Measurements from ENCODE around the gene SEZ6L.

The SEZ6L gene

DNA sequence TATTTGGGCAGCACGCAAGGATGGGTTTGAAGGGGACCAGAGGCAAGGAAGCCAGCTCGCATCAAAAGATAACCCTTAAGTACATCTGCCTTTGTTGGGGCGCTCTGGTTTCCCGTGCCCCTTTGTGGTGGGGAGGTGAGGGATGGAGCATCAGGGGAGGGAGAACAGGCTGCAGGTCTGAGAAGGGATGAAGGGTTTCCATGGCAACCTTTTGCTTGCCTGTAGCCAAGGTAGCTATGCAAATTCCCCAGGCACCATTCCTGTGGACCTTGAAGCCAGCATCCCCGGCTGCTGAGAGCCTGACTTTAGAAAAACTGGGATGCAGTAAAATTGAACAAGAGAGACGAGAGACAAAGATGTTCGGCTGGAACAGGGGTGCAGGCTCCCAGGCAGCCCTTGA lies 75.7 kb downstream of the SEZ6L start:
- H3K4me1 ChIP-seq (ENCODE audit: control insufficient read depth, insufficient read depth, low read length), result no peaks in the 10 kb centered on the region
- peaks cover 15% of the 10 kb centered on the region for H3K27me3 ChIP-seq (replicated peaks; ENCODE audit: control insufficient read depth, insufficient read depth, low read length)

DNA sequence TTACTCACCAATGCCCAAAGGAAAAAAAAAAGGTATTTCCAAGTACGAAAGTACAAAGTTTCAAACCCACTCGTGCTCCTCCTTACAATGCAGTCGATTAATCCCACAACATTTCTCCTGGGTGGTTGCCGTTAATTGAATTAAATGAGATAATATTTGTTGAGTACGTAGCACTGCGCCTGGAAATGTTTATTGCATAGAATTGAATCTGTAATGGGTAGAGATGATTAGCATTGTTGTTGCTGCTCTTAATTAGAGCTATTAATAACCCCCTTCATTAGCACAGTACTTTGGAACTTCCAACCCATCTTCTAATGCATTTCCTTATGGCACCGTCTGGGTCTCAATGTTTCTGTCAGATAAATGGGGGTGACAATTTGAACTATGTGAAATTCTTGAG lies 77.3 kb downstream of the SEZ6L start:
- peaks cover 15% of the 10 kb centered on the region for H3K27me3 ChIP-seq (replicated peaks; ENCODE audit: control insufficient read depth, insufficient read depth, low read length)
- no peak for DNase-seq (ENCODE audit: low read depth)
- H3K4me1 ChIP-seq (ENCODE audit: control insufficient read depth, insufficient read depth, low read length), result no peaks in the 10 kb centered on the region
- no peak overlapping the region for H3K4me3 ChIP-seq (ENCODE audit: low read length)
- H3K36me3 ChIP-seq (ENCODE audit: control insufficient read depth, insufficient read depth, low read length, severe bottlenecking), result no peaks in the 10 kb centered on the region
- H3K9ac ChIP-seq (ENCODE audit: low read length), result no peak overlapping the region
- H3K9me3 ChIP-seq (ENCODE audit: control insufficient read depth, low read length), result peaks cover 10% of the 10 kb centered on the region

More for the DNA sequence above, 75.7 kb downstream of the SEZ6L start:
- no peak overlapping the region for H3K4me3 ChIP-seq (ENCODE audit: low read length)
- peaks cover 2% of the 10 kb centered on the region for H3K9me3 ChIP-seq (ENCODE audit: control insufficient read depth, low read length)
- no peak for DNase-seq (ENCODE audit: low read depth)
- no peaks in the 10 kb centered on the region for H3K36me3 ChIP-seq (ENCODE audit: control insufficient read depth, insufficient read depth, low read length, severe bottlenecking)
- H3K9ac ChIP-seq (ENCODE audit: low read length), result no peak overlapping the region

DNA sequence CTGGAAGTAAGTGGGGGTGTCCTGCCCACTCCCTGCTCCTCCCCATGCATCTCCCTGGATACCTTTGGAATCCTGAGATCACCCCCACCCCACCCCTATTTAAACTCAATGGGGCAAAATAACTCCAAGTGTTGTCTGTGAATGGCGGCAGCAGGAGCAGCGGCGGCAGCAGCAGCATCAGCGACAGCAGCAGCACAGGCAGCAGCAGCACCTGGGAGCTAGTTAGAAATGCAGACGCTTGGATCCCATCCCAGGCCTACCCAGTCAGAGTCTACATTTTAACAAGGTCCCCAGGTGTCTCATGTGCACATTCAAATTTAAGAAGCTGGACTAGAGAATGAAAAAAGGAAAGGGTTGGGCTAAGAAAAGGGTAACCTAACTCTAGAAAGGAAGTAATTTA lies 82.6 kb downstream of the SEZ6L start:
- peaks cover 10% of the 10 kb centered on the region for H3K9me3 ChIP-seq (ENCODE audit: control insufficient read depth, low read length)
- peaks cover 4% of the 10 kb centered on the region for H3K27me3 ChIP-seq (replicated peaks; ENCODE audit: control insufficient read depth, insufficient read depth, low read length)
- no peak overlapping the region for H3K9ac ChIP-seq (ENCODE audit: low read length)
- H3K4me1 ChIP-seq (ENCODE audit: control insufficient read depth, insufficient read depth, low read length), result no peaks in the 10 kb centered on the region
- DNase-seq (ENCODE audit: low read depth), result no peak
- H3K4me3 ChIP-seq (ENCODE audit: low read length), result no peak overlapping the region
- H3K36me3 ChIP-seq (ENCODE audit: control insufficient read depth, insufficient read depth, low read length, severe bottlenecking), result no peaks in the 10 kb centered on the region

DNA sequence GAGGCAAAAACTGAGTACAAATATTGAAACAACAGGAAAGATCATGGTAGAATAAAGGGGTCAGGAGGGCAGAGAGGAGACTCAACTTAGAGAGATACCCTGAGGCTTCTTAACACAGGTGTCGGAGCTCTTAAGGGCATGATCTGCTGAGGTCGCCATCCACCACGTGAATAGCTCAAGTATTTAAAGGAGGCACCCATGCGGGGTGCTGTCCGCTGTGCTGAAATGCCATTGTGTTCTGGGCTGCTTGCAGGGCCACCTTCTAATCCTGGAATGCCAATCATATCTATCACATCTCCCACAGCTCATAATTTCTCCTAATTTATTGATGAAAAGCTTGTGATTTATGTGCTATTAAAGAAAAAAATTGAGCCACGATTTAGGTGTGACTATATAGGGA lies 90.2 kb downstream of the SEZ6L start:
- no peaks in the 10 kb centered on the region for H3K36me3 ChIP-seq (ENCODE audit: control insufficient read depth, insufficient read depth, low read length, severe bottlenecking)
- no peaks in the 10 kb centered on the region for H3K4me1 ChIP-seq (ENCODE audit: control insufficient read depth, insufficient read depth, low read length)
- no peak overlapping the region for H3K9ac ChIP-seq (ENCODE audit: low read length)
- H3K27me3 ChIP-seq (replicated peaks; ENCODE audit: control insufficient read depth, insufficient read depth, low read length), result no peaks in the 10 kb centered on the region
- no peak overlapping the region for H3K4me3 ChIP-seq (ENCODE audit: low read length)
- no peaks in the 10 kb centered on the region for H3K9me3 ChIP-seq (ENCODE audit: control insufficient read depth, low read length)
- peak; percentile 7 for DNase-seq (ENCODE audit: low read depth)

DNA sequence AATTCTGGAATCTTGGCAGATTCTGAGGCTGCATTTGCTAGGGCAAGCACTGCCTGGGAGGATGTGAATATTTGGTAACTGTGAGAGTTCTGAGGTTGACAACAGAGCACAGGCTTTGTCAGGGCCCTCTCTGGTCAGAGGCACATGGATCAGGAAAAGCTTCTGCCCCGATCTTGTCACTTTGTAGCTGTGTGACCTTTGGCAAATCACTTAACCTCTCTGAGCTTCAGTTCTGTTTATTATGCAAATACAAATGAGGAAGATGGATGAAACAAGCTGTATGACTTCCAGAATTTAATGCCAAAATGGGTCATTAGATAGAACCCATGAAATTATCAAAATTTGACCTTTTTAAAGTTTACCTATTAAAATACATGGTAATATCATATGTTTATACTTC lies 94.9 kb downstream of the SEZ6L start:
- H3K27me3 ChIP-seq (replicated peaks; ENCODE audit: control insufficient read depth, insufficient read depth, low read length), result peaks cover 4% of the 10 kb centered on the region
- no peaks in the 10 kb centered on the region for H3K9me3 ChIP-seq (ENCODE audit: control insufficient read depth, low read length)
- H3K9ac ChIP-seq (ENCODE audit: low read length), result no peak overlapping the region
- no peaks in the 10 kb centered on the region for H3K36me3 ChIP-seq (ENCODE audit: control insufficient read depth, insufficient read depth, low read length, severe bottlenecking)
- no peak for DNase-seq (ENCODE audit: low read depth)
- no peak overlapping the region for H3K4me3 ChIP-seq (ENCODE audit: low read length)
- H3K4me1 ChIP-seq (ENCODE audit: control insufficient read depth, insufficient read depth, low read length), result no peaks in the 10 kb centered on the region

DNA sequence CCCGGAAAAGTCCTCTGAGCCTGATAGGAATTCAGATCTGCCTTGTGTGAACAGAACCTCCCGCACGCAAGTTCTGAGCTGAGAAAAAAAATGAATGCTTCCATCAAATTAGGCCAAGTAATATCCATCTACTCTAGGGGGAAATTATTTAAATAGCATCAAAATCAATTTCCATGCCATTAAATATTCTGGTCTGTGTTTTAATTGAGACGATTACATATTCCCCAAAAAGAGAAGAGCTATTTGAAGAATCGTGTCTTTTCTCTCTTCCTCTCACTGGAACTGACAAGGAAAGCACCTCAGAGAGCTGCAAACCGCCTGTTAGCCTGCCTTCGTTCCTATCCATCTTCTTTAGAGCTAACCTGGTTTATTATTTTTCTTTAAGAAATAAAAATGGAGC lies 96.0 kb downstream of the SEZ6L start:
- no peak overlapping the region for H3K4me3 ChIP-seq (ENCODE audit: low read length)
- no peaks in the 10 kb centered on the region for H3K9me3 ChIP-seq (ENCODE audit: control insufficient read depth, low read length)
- no peaks in the 10 kb centered on the region for H3K36me3 ChIP-seq (ENCODE audit: control insufficient read depth, insufficient read depth, low read length, severe bottlenecking)
- H3K4me1 ChIP-seq (ENCODE audit: control insufficient read depth, insufficient read depth, low read length), result no peaks in the 10 kb centered on the region
- no peak overlapping the region for H3K9ac ChIP-seq (ENCODE audit: low read length)
- H3K27me3 ChIP-seq (replicated peaks; ENCODE audit: control insufficient read depth, insufficient read depth, low read length), result peaks cover 14% of the 10 kb centered on the region
- DNase-seq (ENCODE audit: low read depth), result no peak

DNA sequence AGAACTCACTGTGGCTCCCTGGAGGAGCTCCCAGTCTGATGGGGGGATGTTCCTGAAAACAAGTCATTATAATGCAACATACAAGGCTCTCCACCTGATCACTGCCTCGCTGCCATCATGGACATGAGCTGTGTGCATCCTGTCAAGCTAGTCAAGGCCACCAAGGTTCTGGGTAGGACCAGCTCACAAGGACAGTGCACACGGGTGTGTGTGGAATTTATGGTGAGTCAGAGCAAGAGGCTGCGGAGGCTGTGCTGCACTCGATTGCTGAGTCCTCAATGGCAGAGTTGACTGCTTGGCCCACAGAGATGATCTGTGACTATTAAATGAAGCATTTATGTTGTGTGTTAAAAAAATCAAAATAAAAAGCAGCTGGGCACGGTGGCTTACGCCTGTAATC lies 96.6 kb downstream of the SEZ6L start:
- DNase-seq (ENCODE audit: low read depth), result no peak
- no peak overlapping the region for H3K9ac ChIP-seq (ENCODE audit: low read length)
- H3K4me1 ChIP-seq (ENCODE audit: control insufficient read depth, insufficient read depth, low read length), result no peaks in the 10 kb centered on the region
- no peak overlapping the region for H3K4me3 ChIP-seq (ENCODE audit: low read length)
- H3K9me3 ChIP-seq (ENCODE audit: control insufficient read depth, low read length), result no peaks in the 10 kb centered on the region
- H3K36me3 ChIP-seq (ENCODE audit: control insufficient read depth, insufficient read depth, low read length, severe bottlenecking), result no peaks in the 10 kb centered on the region
- H3K27me3 ChIP-seq (replicated peaks; ENCODE audit: control insufficient read depth, insufficient read depth, low read length), result peaks cover 14% of the 10 kb centered on the region

DNA sequence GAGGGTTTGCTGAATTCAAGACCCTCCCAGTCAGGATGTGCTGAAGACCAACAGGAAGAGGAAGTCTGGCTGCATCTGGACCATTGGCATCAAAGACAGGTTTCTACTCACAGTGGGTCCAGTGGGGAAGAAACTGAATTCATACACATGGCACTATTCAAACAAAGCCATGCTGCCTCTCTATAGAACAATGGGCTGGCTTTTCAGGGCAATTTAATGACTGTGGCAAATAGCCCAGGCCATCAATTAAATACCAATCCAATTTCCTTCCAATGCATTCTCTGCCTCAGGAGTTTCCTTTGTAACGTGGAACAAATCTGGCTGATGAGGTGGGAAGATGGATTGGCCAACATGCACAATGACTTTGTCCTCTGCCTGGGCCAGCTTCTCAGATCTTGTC lies 98.6 kb downstream of the SEZ6L start:
- Histone ChIP-seq H3K4me3 (ENCODE audit: low read length) (no peak overlapping the region), H3K9ac (ENCODE audit: low read length) (no peak overlapping the region), H3K36me3 (ENCODE audit: control insufficient read depth, insufficient read depth, low read length, severe bottlenecking) (no peaks in the 10 kb centered on the region), H3K9me3 (ENCODE audit: control insufficient read depth, low read length) (no peaks in the 10 kb centered on the region), H3K27me3 (replicated peaks; ENCODE audit: control insufficient read depth, insufficient read depth, low read length) (peaks cover 17% of the 10 kb centered on the region), H3K4me1 (ENCODE audit: control insufficient read depth, insufficient read depth, low read length) (no peaks in the 10 kb centered on the region)
- no peak for DNase-seq (ENCODE audit: low read depth)

DNA sequence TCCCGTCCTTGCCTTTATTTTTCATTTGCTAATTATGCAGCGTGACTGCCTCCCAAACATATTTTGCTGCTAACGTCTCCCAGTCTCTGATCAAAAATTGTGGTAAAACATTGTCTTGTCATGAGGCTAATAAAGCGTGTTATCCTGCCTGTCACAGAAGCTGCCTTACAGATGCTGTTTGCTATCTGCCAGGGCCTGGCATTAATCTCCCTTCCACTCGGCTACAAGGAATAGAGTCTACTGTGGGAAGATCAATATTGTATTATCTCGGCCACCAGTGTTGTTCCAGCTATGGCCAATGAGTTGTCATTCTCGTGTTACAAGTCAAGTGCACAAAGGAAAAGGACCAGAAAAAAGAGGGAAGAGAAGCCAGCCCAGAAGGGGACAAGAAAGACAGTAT lies 100.3 kb downstream of the SEZ6L start:
- H3K27me3 ChIP-seq (replicated peaks; ENCODE audit: control insufficient read depth, insufficient read depth, low read length), result peaks cover 29% of the 10 kb centered on the region
- no peak overlapping the region for H3K4me3 ChIP-seq (ENCODE audit: low read length)
- H3K36me3 ChIP-seq (ENCODE audit: control insufficient read depth, insufficient read depth, low read length, severe bottlenecking), result no peaks in the 10 kb centered on the region
- H3K4me1 ChIP-seq (ENCODE audit: control insufficient read depth, insufficient read depth, low read length), result no peaks in the 10 kb centered on the region
- H3K9me3 ChIP-seq (ENCODE audit: control insufficient read depth, low read length), result no peaks in the 10 kb centered on the region
- no peak overlapping the region for H3K9ac ChIP-seq (ENCODE audit: low read length)
- DNase-seq (ENCODE audit: low read depth), result no peak

DNA sequence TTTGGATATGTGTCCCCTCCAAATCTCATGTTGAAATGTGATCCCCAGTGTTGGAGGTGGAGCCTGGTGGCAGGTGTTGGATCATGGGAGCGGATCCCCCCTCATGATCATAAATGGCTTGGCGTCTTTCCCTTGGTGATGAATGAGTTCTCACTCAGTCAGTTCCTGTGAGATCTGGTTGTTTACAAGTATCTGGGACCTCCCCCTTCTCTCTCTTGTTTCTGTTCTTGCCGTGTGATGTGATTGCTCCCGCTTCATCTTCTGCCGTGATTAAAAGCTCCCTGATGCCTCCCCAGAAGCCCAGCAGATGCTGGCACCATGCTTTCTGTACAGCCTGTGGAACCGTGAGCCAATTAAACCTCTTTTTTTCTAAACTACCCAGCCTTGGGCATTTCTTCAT lies 102.2 kb downstream of the SEZ6L start:
- H3K36me3 ChIP-seq (ENCODE audit: control insufficient read depth, insufficient read depth, low read length, severe bottlenecking), result no peaks in the 10 kb centered on the region
- H3K9ac ChIP-seq (ENCODE audit: low read length), result no peak overlapping the region
- no peak overlapping the region for H3K4me3 ChIP-seq (ENCODE audit: low read length)
- H3K27me3 ChIP-seq (replicated peaks; ENCODE audit: control insufficient read depth, insufficient read depth, low read length), result peaks cover 29% of the 10 kb centered on the region
- no peaks in the 10 kb centered on the region for H3K4me1 ChIP-seq (ENCODE audit: control insufficient read depth, insufficient read depth, low read length)
- no peak for DNase-seq (ENCODE audit: low read depth)
- H3K9me3 ChIP-seq (ENCODE audit: control insufficient read depth, low read length), result no peaks in the 10 kb centered on the region

DNA sequence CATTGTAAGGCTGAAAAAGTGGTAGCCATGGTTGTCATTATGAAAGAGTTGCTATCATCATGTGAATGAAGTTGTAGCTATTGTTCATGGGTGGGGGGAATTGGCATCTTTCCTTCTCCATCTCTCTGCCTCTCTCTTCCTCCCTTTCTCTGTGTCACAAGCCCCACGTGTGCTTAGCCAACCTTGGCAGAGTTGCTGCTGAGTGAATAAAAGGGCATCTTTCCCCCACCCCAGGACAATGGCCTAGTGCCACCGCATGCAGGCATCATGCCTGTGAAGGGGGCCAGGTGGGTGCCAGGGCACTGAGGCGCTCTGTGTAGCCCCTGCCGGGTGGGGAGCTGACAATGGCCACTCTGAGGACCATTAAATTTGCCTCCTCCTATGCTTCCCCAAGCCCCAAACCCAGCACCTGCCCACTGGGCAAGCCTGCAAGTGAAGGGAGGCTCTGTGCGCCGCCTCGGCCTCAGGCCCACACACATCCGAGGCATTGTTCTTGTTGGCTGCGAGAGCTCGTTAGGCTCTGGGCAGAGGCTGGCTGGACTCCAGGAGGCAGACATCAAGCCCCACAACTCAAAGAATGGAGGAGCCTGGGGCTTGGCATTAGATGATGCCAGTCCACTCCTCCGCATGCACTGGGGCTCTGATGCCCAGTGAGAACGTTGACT lies 103.9 kb downstream of the SEZ6L start:
- no peak for DNase-seq (ENCODE audit: low read depth)
- no peak overlapping the region for H3K9ac ChIP-seq (ENCODE audit: low read length)
- peaks cover 33% of the 10 kb centered on the region for H3K27me3 ChIP-seq (replicated peaks; ENCODE audit: control insufficient read depth, insufficient read depth, low read length)
- no peaks in the 10 kb centered on the region for H3K9me3 ChIP-seq (ENCODE audit: control insufficient read depth, low read length)
- no peaks in the 10 kb centered on the region for H3K36me3 ChIP-seq (ENCODE audit: control insufficient read depth, insufficient read depth, low read length, severe bottlenecking)
- H3K4me1 ChIP-seq (ENCODE audit: control insufficient read depth, insufficient read depth, low read length), result no peaks in the 10 kb centered on the region
- no peak overlapping the region for H3K4me3 ChIP-seq (ENCODE audit: low read length)

DNA sequence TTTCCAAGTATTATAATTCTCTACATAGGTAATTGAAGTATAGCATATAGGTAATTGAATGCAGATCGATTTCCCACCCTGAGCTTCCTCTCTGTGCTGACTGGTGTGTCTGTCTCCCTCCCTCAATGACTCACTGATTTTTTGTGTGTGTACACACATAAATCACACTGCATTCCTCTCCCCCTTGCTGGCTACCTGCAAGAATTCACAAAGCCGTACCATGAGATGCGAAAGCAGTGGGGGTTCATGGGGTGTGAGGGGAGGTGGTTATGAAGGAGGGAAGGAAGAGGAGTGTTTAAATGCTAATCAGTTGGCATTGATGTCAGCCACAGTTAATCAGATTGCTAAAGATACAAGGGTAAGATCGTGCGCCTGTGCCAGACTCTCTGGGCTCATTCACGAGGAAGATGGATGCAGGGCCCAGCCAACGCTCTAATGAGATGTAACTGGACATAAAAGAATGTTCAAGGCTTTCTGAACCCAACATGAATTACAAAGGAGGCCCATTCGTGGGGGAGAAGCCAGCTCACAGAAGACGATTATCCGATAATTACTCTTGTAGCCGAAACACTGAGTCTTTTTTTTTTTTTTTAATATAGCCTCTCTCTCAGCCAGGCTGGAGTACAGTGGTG lies 107.4 kb downstream of the SEZ6L start:
- H3K27me3 ChIP-seq (replicated peaks; ENCODE audit: control insufficient read depth, insufficient read depth, low read length), result peaks cover 23% of the 10 kb centered on the region
- DNase-seq (ENCODE audit: low read depth), result no peak
- no peak overlapping the region for H3K4me3 ChIP-seq (ENCODE audit: low read length)
- H3K4me1 ChIP-seq (ENCODE audit: control insufficient read depth, insufficient read depth, low read length), result no peaks in the 10 kb centered on the region
- H3K9me3 ChIP-seq (ENCODE audit: control insufficient read depth, low read length), result no peaks in the 10 kb centered on the region
- no peak overlapping the region for H3K9ac ChIP-seq (ENCODE audit: low read length)
- no peaks in the 10 kb centered on the region for H3K36me3 ChIP-seq (ENCODE audit: control insufficient read depth, insufficient read depth, low read length, severe bottlenecking)

All from adipocyte (in vitro differentiated cells).